GM11168 (cell line): ENCODE results near the gene TPST2.

Source experiments
- in situ Hi-C: fragments of 300-500 bp; cut with MboI; formaldehyde crosslinking; loops from one replicate; pipeline ENCODE4 v1.12.0; 2022; ENCODE audit warnings: low sequenced_read_pairs; ENCODE audit not compliant: unreplicated experiment

The TPST2 gene

GRCh38 chr22:26512149-26512793 is 77.7 kb downstream of the TPST2 start, which contains the start of gene TFIP11:
Gene TFIP11, minus strand, starts transcription at chr22:26512473. Its CDS starts 2,201 bp downstream, at chr22:26510272.
- in situ Hi-C loops: no loop called here

- in situ Hi-C loops: loop anchor here (10.0 kb wide), 1 partner anchor 157 kb away; no protein-coding TSS in a partner anchor
Observed at GRCh38 chr22:26508148-26508547, 81.8 kb downstream of the TPST2 start.

- in situ Hi-C loops: loop anchor here (10.0 kb wide), 1 partner anchor 161 kb away; no protein-coding TSS in a partner anchor
Observed at GRCh38 chr22:26503758-26504157, 86.2 kb downstream of the TPST2 start.

DNA sequence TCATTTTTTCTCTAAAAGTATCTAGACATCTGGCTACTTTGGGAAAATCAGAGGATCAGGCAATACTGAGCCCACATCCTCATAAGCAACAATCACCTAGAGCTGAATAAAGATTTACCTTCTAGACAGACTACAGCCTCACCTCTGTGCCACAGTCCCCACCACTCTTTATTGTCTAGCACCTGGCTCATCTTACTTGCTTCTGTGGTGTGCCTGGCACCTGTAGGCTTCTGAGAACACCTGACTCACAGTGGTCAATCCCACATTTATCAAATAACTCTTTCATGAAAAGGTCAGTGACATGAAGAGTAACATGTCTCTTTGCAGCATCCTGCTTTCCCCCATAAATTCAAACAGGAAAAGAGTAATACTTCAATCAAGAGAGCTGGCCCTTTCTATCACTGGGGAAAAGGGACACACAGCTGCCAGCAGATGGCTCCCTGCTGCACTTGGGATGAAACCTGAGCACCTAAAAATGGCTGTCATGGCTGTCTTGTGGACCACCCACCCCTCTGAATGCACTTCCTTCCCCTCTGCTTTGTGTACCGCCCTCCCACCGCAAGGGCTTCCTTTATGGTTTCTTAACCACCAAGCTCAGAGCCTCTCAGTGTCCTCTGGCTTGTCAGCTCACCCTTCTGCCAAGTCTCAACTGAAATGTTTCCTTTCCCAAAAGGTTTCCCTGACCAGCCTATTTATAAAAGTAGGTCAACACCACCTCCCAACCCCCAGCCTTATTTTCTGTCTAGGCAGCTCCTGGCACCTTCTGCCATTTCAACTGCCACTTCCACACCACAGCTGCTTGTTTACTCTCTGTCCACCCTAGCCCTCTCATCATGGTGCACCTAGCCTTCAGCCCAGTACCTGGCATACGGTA is 87.0 kb downstream of the TPST2 start:
- in situ Hi-C loops: loop anchor here (10.0 kb wide), 1 partner anchor 162 kb away; no protein-coding TSS in a partner anchor

GRCh38 chr22:26501996-26502395 is 87.9 kb downstream of the TPST2 start:
- in situ Hi-C loops: loop anchor here (10.0 kb wide), 1 partner anchor 163 kb away; no protein-coding TSS in a partner anchor

DNA sequence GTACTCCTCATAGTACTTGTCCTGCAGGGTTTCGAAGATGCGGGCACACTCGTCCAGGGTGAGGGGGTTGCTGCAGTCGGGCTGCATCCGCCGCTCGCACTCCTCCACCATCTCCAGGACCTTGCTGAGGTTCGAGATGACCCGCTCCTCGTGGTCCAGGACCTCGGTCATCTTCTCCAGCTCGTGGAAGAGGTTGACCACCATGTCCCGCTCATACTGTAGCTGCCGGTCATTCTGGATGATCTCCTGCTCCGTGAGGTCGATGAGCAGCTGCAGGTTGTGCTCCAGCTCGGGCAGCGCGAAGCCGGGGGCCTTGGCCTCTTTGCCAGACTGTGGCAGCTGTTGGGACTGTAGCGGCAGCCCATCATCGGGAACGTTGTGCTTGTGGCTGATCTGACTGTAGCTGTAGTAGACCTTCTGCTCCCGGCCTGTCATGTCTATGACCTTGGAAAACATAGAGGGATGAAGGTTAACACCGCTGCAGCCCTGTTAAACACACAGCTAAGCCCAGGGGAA is 90.7 kb downstream of the TPST2 start:
- in situ Hi-C loops: no loop called here

DNA sequence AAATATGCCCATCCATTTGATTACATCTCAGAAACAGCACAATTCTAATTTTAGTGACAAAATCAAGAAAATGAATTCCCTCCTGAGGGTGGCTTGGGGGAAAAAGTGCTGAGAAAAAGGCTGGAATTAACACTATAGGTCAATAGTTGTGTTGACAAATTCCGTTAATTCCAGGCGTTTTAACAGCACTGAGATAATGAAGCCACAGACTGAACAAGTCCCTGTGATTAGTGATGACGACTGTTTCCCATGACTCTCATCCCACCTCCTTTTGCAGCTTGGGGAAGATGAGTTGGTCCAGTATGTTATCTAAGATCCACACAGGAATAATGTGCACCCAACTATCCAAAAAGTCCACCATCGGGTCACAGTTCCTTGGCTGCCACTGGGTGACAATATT is 93.5 kb downstream of the TPST2 start:
- in situ Hi-C loops: no loop called here

- in situ Hi-C loops: no loop called here
Observed at GRCh38 chr22:26494506-26494905, 95.4 kb downstream of the TPST2 start.

DNA sequence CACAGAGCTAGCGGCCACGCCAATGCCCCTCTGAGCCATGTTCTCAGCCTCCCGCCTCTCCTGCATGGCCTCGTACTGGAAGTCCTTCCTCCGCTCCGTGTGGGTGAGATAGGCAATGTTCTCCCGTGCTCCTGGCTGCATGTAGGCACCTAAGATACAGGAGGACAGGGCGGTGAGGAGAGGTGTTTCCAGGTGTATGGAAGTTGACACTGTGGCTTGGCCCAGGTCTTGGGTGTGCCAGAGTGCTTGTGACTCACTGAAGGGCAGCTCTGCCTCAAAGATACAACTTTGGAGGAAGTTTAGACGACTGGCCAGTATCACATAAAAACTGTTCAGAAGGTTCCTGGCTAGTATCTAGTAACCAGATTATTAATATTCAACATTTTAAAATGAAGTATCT is 97.7 kb downstream of the TPST2 start:
- in situ Hi-C loops: no loop called here

- in situ Hi-C loops: no loop called here
Observed at GRCh38 chr22:26489447-26490036, 100.4 kb downstream of the TPST2 start.

DNA sequence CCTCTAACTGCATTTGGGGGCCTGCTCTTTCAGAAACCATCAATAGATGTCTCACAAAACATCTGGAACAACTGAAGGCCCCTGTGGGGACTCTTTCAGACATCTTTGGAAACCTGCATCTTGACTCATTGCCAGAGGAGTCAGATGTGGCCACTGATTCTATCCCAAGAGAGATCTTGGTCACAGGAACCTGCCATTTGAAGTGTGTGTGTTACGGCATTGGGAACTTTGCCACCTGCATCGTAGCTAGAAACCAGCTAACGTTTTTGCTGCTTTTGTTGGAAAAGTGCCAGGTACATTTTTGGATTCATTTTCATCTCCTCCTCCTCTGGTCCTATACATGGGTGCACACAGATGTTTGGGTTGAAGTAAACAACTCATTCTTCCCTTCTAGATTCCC is 101.9 kb downstream of the TPST2 start:
- in situ Hi-C loops: no loop called here

DNA sequence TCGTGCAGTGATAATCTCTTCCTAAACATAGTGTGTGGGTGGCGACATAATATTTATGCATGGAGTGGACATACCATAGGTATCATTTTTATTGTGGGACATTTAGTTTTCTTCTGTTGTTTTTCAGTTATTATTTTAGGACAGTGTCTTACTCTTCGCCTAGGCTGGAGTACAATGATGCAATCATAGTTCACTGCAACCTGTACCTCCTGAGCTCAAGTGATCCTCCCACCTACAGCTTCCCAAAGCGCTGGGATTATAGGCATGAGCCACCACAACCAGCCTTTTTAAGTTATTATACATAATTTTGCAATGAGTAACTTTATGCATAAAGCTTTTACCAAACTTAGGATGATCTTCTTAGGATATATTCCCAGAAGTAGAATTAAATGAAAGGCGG is 103.5 kb downstream of the TPST2 start:
- in situ Hi-C loops: no loop called here

- in situ Hi-C loops: no loop called here
Observed at GRCh38 chr22:26485806-26486390, 104.0 kb downstream of the TPST2 start.

- in situ Hi-C loops: no loop called here
Observed at GRCh38 chr22:26485013-26485412, 104.9 kb downstream of the TPST2 start.

DNA sequence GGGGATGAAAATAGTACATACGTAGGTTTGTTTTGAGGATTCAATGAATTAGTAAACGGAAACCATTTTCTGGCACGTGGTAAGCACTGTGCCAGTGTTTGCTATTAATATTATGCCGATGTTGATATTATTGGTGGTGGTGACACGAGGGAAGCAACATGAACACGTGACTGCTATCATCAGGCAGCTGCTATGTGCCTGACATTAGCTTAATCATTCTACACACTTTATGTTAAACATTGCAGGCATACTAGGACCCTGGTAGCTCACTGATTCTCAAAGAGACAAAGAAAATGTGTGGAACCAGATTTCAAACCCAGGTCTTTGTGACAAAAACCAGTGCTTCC is 105.6 kb downstream of the TPST2 start:
- in situ Hi-C loops: no loop called here

DNA sequence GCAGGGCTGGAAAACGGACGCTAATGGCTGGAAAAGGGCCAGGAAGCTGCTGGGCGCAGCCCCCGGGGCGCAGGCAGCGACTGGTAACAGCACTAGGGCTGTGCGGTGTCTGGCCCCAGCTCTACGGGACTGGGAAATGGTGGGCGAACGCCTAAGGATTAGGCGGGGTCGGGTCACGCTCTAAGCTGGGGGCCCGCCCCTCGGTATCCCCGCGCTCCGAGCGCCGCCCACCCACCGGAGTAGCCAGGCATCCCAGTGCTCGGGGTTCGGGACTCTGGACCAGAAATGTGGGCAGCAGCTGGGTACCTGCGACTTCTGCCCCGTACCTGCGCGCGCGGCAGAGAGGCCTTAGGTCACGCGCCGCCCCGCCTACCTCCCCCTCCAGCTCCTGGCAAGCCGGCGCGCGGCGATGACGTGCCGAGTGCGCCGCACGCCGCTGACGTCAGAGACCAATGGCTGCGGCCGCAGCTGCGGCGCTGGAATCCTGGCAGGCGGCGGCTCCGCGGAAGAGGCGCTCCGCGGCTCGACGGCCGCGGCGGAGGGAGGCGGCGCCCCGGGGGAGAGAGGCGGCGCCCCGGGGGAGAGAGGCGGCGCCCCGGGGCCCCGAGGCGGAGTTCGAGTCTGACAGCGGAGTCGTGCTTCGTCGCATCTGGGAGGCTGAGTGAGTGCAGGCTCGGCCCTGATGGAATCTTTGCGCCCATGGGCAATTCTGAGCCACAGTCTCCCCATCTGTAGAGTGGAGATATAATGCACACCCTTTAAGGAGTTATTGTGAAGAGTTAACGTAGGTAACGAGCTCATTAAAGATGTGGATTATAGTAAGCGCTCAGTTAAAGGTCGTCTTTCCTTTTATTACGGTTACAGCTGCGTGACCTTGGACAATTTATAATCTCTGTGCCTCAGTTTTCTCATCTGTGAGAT is 106.2 kb downstream of the TPST2 start, which contains the start of the genes HPS4 and SRRD:
Gene HPS4 (minus strand): TSS at position 345 of the 921 bp plus-strand sequence. CDS start 2,021 bp downstream, outside the sequence.
Gene SRRD (plus strand): TSS at position 439 of the 921 bp plus-strand sequence. CDS start 14 bp downstream, at position 453.
- in situ Hi-C loops: no loop called here

DNA sequence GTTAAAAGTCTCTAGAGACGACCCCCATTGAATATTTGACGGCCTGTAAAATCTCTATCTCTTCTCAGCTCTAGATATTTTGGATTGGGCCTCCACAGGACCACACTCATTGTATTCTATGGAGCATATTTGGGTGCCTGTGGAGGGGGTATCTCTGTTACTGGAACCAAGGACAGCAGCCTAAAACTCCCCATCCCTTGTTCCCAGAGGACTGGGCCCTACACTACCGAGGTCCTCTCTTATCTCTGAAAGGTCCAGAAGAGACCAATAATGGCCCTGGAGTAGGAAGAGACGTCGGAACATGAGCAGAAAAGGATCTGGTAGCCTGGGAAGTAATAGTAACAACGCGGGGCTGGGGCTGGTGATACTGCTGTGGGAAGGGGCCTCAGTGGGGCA is 106.9 kb downstream of the TPST2 start:
- in situ Hi-C loops: no loop called here

GRCh38 chr22:26482161-26482560 is 107.8 kb downstream of the TPST2 start:
- in situ Hi-C loops: no loop called here

DNA sequence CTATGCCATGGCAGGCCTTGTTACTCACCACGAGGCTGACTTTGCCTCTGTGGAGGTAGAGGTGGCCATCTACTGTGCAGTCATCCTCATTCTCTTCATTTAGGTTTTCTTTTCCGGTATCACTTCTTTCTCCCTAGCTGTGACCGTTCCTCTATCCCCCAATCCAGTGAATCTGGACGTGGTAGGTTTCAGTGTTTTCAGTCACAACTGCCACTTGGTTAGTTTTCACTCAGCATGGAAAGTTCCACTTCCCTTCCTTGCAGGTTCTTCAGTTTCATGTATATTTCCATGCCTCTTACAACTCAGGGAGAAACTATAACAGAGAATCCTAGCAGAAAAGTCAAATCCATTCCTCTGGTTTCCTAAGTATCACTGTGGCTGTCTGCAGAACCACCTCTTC is 108.2 kb downstream of the TPST2 start:
- in situ Hi-C loops: no loop called here
